NOMO-1 treated with DMSO at 0.1 percent for 48 hours (cell line): ENCODE data around the gene FAM181A.

Experiments
- DNase-seq: peaks from one replicate; lab custom pipeline; 2025; ENCODE audit not compliant: unreplicated experiment; lab: John Stamatoyannopoulos, UW

The FAM181A gene

GRCh38 chr14:93960774-93961438 is 33.8 kb downstream of the FAM181A start:
- DNase-seq = no peak

DNA sequence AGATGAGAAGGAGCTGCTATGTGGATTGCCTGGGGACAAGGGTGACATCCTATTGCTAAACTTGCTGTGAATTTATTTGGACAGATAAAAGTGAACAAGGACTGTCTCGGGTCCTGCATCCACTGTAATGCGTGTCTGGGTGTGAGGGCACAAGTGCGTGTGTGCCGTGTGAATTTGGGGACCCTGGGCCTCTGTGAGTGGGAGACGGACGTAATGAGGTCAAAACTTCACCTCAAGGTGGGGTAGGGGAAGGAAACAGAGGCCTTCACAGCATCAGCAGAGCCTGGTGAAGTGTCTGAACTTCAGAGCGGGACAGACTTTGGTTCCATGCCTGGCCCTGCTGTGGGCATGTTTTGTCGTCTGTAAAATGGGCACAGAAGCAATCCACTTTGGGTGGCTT is 34.5 kb downstream of the FAM181A start:
- no peak for DNase-seq

- peak; percentile 87 for DNase-seq
These were observed 35.8 kb downstream of the FAM181A start for GRCh38 chr14:93962701-93963601.

DNA sequence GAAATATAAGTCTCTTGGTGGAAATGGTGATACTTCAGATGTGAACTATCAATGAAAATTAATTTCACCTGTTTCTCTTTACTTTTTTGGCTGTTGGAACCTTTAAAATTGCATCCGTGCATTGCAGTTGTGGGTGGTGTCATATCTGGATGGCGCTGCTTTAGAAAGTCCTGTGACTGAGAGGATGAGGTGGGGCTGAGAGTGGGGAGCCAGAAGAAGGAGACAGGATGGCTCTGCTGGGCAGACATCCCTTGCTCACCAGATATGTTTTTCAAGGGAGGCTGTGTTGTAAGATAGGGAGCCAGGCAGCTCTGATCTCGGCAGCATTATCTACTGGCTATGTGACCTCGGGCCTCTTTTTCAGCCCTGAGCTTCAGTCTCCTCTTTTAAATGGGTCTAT is 36.5 kb downstream of the FAM181A start:
- no peak for DNase-seq

GRCh38 chr14:93964281-93964680 is 37.1 kb downstream of the FAM181A start:
- DNase-seq = no peak

DNA sequence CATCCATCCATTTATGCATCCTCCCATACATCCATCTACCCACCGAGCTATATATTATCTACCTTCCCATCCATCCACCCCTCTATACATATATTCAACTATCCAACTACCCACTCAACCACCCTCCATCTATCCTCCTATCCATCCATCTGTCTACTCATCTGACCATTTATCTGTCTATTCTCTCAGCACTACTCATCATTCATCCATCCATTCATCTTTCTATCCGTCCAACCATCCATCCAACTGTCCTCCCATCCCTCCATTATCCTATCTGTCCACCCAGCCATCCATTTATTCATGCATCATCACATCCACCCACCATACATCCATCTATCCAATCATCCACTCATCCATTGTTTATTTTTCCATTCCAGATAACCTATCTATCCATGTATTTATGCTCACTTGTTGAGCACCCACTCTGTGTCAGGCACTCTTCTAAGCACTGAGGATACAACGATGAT is 37.7 kb downstream of the FAM181A start:
- no peak for DNase-seq

DNA sequence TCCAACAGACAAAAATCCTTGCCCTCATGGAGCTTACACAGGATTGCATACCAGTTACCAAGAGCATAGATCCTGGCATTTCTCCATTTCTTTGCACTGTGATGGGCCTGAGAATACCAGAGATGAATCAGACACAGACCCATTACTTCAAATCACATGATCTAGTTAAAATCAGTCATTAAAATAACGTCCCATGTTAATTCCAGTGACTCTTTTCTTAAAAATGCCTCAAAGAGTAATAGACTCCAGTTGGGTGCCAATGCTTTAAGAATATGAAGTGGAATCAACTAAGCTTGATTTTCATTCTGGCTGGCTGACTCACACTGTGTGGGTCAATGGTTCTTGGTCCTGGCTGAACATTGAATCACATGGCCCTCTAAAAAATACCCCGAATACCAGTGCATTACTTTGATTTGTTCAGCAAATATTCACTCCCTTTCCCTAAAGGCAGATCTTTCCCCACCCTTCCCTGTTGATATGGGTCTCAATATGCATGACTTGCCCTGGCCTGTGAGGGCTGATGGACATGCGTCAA is 38.2 kb downstream of the FAM181A start:
- DNase-seq = no peak

DNA sequence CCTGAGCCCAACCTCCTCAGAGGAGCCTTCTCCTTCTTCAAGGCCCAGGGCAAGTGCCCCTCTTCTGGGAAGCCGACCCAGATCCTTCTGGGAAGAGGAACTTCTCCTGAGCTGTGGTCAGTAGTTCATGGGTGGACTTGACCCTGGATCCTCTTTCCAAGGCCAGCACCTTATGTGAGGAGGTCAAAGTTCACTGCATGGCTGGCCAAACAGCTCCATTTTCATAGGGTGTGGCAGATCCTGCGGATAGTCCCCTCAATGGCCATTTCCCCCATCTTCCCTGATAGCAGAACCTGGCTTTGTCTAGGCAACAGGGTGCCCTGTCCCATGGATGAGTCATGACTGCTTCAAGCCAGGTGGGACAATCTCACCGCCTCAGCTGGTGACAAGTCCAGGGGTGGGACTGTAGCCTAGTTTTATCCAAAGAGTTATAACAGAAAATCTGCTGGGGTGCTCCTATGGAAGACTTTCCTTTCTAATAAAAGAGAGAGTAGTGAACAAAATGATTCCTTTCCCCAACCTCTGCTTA is 38.9 kb downstream of the FAM181A start:
- DNase-seq = no peak

DNA sequence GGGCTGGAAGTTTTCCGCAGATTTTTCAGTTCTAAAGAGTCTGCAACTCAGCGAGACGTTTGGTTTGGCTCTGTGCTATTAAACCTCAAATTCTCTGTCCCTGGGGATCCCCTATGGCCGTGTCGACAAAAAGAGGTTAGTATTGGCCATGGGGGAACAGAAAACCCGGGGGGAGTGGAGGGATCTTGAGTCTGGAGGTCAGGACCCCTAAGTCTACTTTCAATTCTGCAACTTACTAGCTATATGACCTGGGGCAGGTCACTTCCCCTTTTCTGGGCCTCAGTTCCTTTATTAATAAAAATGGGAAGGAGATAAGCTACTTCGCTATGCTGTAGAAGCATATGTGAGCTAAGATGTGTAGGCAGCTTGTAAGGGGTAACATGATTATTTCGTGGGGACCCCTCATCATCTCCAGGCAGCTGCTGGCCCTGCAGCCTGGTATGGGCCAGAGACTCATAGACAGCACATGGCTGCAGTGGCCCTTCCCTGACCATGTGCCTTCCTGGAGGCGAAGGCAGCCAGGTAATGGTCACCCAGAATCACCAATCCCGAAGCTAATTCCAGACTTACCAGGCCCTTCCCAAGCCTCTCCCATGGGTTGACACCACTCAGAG is 40.6 kb downstream of the FAM181A start:
- peak; percentile 91 for DNase-seq

DNA sequence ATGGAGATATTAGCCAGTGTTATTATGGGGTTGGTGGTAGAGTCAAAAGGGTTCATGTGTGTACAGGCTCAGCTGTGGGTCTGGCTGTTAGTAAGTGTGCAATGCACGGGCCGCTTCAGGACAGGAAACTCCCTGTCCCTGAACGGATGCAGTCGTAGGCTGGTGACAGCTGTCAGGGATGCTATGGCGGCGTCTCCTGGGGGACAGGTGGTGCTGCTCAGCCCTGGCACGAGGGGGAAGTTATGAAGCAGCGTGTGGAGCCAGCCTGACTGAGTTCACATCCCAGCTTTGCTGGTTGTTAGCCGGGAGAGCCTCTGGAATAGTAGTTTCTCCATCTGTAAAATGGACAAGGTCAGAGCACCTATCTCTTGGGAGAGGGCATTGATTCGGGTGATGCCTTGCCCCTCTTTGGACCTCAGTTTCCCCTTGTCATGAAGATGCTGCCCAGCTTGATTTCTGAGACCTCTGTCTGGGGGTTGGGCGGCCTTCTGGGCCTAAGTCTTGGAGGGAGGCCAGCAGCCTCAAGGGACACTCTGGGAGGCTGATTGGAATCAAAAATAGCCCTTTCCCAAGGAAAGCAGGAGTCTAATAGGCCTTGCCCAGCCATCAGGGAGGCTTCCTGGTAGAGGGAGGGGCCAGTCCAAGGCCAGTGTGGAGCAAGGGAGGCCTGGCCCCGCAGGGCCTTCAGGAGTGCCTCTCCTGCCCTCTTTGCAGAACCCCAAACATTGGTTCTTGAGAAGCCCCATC is 42.1 kb downstream of the FAM181A start:
- no peak for DNase-seq

GRCh38 chr14:93970585-93970964 is 43.4 kb downstream of the FAM181A start:
- DNase-seq = peak; percentile 56

DNA sequence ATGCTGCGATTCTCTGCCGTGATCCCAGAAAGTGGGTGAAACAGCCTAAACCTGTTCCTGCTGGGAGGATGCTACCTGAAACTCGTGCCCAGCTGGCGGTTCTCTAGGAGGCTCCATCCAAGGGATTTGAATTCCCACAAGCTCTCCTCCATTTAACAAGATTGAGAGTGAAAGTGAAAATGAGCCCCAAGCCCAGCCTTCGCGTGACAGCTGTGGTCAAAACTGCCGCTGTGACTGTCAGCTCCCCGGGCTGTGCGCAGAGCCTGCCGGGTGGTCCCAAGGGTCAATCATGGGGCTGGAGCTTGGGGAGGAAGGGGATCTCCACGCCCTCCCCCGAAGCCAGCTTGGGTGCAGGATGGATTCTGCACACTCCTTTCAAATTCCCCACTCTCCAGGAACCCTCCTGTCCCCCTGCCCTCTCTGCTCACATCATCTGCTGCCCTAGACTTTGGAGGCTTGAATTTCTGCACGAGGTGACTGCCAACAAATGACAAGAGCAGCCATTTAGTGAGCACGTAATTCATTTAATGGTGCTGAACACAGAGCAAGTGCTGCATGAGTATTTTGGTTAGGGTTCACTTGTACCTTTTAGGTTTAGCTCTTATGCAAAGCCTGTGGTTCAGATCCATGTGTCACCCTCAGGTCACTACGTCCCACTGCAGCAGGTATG is 44.0 kb downstream of the FAM181A start:
- peak; percentile 31 for DNase-seq

DNA sequence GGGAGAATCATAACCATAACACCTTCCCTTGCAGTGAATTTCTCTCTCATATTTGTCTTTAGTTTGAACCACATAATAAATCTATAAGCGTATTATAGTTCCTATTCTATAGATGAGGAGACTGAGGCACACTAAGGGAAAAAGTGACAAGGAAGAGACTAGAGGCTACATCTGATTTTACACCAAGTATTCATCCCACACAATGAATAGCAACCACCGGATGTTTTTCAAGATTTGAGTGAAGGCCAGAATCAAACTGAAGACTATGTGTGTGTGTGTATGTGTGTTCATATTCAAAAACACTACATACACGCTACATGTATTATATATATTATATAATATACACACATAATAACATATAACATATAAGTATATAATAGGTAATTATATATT is 44.5 kb downstream of the FAM181A start:
- no peak for DNase-seq

DNA sequence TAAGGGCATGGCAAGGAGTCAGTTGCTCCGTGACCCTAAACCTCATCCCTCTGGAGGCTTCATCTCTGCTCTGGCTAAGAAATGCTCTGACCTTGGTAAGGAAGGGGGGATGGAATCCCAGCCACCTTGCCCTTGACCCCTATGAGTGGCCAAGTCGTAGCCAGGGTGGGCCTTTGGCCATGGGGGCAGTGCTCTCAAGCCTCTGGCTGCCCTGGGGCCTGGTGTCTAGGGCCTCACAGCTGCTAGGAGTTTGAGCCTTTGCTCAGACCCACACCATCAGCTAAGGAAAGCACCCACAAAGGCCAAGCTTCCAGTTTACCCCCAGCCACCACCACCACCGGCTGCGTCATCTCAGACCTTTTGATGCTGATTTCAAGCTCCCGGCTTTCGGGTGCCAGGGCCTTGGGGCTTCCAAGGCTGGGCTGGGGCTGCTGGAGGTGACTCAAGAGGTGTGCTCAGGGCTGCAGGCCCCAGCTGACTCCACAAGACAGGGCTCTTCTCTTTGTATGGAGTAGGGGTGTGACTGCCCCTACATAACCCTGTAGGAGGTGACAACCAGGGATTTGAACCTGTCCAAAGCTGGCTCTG is 45.6 kb downstream of the FAM181A start:
- no peak for DNase-seq

DNA sequence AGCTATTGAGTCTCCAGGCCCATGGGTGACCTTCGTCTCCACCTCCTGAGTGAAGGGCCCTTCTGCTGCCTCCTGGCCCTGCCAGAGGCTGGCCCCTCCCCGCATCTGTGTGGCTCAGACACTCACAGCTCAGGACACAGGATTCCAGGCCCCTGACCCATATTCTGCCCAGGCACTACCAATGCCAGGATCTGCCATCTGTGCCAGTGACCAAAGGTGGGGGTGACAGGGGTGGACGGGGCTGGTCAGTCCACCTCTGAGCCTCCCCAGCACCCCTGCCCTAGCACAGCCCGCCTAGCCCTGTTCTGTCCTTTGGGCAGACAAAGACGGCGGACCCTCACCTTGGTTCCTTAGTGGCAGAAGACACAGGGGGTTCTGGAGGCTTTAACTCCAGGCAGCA is 46.5 kb downstream of the FAM181A start:
- no peak for DNase-seq

DNA sequence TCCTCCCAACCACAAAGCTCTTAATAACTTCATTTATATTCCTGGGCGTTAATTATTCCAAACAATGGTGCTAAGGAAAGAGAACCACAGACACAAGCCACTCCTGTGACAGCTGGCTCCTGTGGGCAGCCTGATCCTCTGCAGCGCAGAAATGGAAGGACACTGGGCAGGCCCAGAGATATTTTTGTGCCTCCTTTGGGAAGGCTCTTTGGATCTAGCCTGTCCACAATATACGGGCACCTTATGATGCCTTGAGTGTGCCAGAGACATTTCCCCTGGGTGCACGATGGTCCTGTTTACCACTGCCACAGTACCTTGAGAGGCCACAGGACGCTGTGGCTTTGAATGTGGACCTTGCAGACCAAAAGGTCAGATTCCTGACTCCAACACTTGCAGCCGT is 47.2 kb downstream of the FAM181A start:
- no peak for DNase-seq

DNA sequence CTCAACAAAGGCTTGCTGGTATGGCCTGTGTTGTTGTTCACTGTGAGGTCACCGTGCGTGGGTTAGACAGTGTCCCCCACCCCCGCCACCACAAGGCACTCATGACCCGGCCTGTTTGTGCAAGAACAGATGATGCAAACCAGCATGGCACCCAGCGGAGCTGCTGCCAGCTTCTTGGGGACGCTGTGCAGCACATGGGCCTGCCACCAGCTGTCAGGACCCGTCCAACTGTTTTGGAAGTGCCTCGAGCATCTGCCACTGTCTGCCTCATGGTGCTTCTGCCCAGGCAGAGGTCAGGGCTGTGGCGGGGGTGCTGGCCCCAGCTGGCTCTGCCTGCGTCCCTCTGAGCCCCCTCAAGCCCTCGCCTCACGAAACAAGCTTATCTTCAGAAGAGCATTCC is 47.7 kb downstream of the FAM181A start:
- no peak for DNase-seq

DNA sequence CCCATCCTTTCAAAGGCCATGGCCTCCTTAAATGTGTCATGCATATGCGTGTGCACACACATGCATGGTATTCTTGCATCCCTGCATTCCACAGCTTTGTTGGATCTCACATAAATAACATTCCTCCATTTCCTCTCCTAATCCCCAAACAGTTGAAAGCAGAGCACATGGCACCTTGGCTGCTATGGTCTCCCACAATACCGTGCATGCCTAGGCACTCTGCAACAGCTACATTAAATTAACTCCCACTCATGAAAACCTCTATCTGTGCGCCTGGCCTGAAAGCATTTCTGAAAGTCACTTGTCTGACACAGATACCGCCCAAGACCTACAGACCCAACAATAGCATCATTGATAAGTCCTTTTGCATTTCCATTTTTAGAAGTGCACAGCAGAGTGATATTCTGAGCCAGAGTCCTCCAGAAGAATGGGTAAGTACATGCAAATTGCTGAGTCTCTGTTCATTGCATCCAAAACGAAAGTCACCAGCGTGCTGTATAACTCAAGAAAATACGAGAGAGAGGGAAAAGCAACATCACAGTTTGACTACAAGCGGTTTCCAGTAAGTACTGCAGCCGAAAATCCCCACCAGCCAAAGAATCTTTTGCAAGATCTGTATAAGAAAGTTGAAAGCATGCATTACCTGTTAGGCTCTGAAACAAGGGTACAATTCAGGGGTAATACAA is 48.8 kb downstream of the FAM181A start:
- DNase-seq = peak; percentile 28

DNA sequence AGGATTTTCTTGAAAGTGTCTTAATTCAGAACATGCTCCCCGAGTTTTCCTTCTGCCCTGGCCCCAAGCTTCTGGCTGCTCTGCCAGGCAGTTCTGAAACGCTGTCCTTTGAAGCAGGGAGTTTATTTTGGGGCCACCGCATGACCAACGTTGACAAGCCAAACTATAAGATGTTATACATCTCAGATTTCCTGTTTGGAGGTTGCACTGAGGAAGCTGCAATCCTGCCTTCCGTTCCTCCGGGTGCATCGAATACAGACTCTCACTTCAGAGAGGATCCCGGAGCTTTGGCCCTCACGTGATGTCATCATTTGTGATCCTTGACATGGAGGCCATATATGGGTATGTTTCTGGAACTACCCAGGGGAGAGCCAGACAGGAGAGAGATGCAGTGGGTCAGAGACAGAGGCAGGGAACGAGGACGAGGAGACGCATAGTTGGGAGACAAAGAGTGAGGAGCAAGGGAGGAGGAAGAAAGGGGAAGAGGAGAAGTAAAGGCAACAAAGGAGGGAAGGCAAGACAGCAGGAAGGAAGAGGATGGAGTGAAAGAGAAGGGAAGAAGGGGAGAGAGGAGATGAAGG is 49.4 kb downstream of the FAM181A start, which contains the start of gene ASB2:
Gene ASB2 (minus strand): TSS at position 94 of the 581 bp plus-strand sequence. CDS start 12,031 bp downstream, outside the sequence.
- DNase-seq = peak; percentile 39
